ENCODE results near the gene CASZ1. TPM values are rescaled to one million over a fixed set of nuclear protein-coding genes. Genes with fewer than 3 reads are reported as not detected.

Gene CASZ1
- total and polyA plus RNA-seq, 9 of the 15 experiments (the other 6 are each of a cell fraction or from before 2014, with no cell fraction given) = 0.01 to 4.0 (median 0.76) TPM; not detected in 1

DNA sequence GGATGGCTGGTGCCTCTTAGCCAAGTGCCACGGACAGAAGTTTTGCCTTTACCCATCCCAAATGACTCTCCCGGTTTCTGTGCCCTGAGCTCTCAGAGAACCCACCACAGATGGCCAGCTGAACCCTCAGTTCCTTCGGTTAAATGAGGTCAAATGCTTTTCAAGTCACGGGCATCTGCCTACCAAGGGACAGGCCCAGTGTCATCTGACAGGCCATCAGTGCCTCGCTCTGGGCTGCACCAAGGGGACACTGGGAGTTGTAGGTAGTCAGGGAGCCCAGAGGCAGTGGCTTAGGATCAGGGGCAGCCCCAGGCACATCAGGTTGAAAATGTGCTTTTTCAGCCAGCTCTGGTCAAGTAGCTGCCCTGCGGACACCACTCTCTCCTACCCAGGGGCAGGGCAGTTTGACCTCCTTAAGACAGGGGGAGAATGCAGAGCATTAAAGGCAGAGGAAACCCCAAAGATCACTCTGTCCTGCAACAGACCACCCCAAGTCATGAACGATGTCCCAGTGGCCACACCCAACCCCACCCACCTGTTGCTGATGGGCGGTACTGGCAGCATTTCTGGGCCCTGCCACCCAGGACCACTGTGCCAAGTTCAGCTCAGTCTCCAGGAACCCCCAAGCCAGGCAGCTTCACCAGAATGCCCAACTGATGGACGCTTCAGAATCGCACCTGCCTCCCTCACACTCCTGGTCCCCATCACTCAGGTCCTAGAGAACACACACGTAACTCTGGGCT lies 60.7 kb downstream of the CASZ1 start:
- H3K9me1 ChIP-seq (ENCODE audit: control insufficient read depth, insufficient read depth, low read length) = no peaks in the 10 kb centered on the region
- H4K20me1 ChIP-seq (replicated peaks; ENCODE audit: control insufficient read depth, insufficient read depth, low read length) = peaks cover 26% of the 10 kb centered on the region
- FAIRE-seq (no peak), ATAC-seq (0 out of 3 replicates have a peak, but pooled peaks have one; percentile 28), DNase-seq (ENCODE audit: extremely low read depth in 1 of 4, low spot score in 3 of 4) (no peak)
- H3K36me3 ChIP-seq (ENCODE audit: control insufficient read depth, insufficient read depth, low read length) = no peaks in the 10 kb centered on the region
- BruUV-seq (replicated peaks) = no TSS peak
- peaks cover 0 to 22% of the 10 kb centered on the region in 2 experiments; a peak in 2 of 5 replicates for H3K4me1 ChIP-seq (replicated peaks in 1 of 2; ENCODE audit: control insufficient read depth in 2 of 2, insufficient read depth in 2 of 2, low read length in 2 of 2)
- in situ Hi-C loops (cut with MboI) (no loop called here), intact Hi-C loops (cut with micrococcal nuclease) (no loop called here)
- H3K27ac ChIP-seq (ENCODE audit: extremely low read depth, low read depth, low read length) = no peak overlapping the region
- under 1% methylated on average over 11 of the region's 11 CpGs for WGBS (ENCODE audit: insufficient coverage, low coverage, missing lambda C conversion rate)
- H2AFZ ChIP-seq (ENCODE audit: low read depth, low read length) = no peak overlapping the region
- no peak overlapping the region for H3K4me3 ChIP-seq
- no peaks in the 10 kb centered on the region for H3K79me2 ChIP-seq (ENCODE audit: control insufficient read depth, insufficient read depth, low read length)
- peaks cover 35 to 78% of the 10 kb centered on the region in 2 experiments for H3K27me3 ChIP-seq (ENCODE audit: control insufficient read depth in 2 of 2, insufficient read depth in 2 of 2, low read length in 2 of 2)
- no peaks in the 10 kb centered on the region for H3K9me3 ChIP-seq (replicated peaks; ENCODE audit: control insufficient read depth, insufficient read depth, low read depth, low read length)
- no peak overlapping the region for H3K9ac ChIP-seq (ENCODE audit: insufficient read depth in 1 of 2, low read depth in 2 of 2, low read length in 2 of 2)
- no peak overlapping the region for H3K4me2 ChIP-seq (ENCODE audit: insufficient read depth, low read length)
- ChIA-PET POLR2A (interaction anchor here (0.6 to 0.7 kb wide), 4 partner anchors 12 to 877 kb away, joined by 3 to 4 read pairs (median 3); no protein-coding TSS in a partner anchor), CTCF (ENCODE audit: low intra/inter-chr PET ratio) (no interaction called here)
- TF ChIP-seq, protein P1, sequence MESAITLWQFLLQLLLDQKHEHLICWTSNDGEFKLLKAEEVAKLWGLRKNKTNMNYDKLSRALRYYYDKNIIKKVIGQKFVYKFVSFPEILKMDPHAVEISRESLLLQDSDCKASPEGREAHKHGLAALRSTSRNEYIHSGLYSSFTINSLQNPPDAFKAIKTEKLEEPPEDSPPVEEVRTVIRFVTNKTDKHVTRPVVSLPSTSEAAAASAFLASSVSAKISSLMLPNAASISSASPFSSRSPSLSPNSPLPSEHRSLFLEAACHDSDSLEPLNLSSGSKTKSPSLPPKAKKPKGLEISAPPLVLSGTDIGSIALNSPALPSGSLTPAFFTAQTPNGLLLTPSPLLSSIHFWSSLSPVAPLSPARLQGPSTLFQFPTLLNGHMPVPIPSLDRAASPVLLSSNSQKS (CRISPR knock-in tag; IDR thresholded peaks at IDR 0.05) = no peak
- TF ChIP-seq, protein P2, sequence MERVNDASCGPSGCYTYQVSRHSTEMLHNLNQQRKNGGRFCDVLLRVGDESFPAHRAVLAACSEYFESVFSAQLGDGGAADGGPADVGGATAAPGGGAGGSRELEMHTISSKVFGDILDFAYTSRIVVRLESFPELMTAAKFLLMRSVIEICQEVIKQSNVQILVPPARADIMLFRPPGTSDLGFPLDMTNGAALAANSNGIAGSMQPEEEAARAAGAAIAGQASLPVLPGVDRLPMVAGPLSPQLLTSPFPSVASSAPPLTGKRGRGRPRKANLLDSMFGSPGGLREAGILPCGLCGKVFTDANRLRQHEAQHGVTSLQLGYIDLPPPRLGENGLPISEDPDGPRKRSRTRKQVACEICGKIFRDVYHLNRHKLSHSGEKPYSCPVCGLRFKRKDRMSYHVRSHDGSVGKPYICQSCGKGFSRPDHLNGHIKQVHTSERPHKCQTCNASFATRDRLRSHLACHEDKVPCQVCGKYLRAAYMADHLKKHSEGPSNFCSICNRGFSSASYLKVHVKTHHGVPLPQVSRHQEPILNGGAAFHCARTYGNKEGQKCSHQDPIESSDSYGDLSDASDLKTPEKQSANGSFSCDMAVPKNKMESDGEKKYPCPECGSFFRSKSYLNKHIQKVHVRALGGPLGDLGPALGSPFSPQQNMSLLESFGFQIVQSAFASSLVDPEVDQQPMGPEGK (CRISPR knock-in tag; IDR thresholded peaks at IDR 0.05; ENCODE audit: borderline replicate concordance) = no peak
- TF ChIP-seq MAZ (CRISPR knock-in tag; conservative IDR thresholded peaks at IDR 0.05 in 1 of 2, IDR thresholded peaks at IDR 0.05 in 1 of 2) (no peak), TEAD4 (IDR thresholded peaks at IDR 0.05; ENCODE audit: low read length) (no peak), TEAD4 (CRISPR knock-in tag; IDR thresholded peaks at IDR 0.05; ENCODE audit: borderline replicate concordance) (no peak)
